Esophagus squamous epithelium (tissue), 5 donors: ENCODE results near the gene LYRM1. TPM values are rescaled to one million over a fixed set of nuclear protein-coding genes. Genes with fewer than 3 reads are reported as not detected.
A peak's percentile ranks its signal among the peaks of the same experiment; 100 is the strongest.

Experiments used
- DNase-seq: peaks from one replicate; lab custom pipeline; 2025; lab: John Stamatoyannopoulos, UW
- H3K27ac ChIP-seq, 4 donors: fragments of 200-600 bp; sonication (generic); one replicate each; pipeline ENCODE4 v1.5.1; 2016 to 2019; ENCODE audit warnings: mild to moderate bottlenecking in 1 of 4
- H3K27me3 ChIP-seq, 4 donors: fragments of 200-600 bp; sonication (generic); 1 replicate in 3 of 4; 2 replicates in 1 of 4; pipeline versions ENCODE4 v1.5.1 to v1.6.0; 2017 to 2021; ENCODE audit warnings: antibody characterized with exemption in 1 of 4
- H3K36me3 ChIP-seq, 3 donors: fragments of 200-600 bp; sonication (generic); one replicate each; pipeline ENCODE4 v1.5.1; 2016 to 2019
- H3K4me1 ChIP-seq, 3 donors: fragments of 200-600 bp; sonication (generic); one replicate each; pipeline ENCODE4 v1.5.1; 2017 to 2019
- H3K4me3 ChIP-seq, 4 donors: fragments of 200-600 bp; sonication (generic); 1 replicate in 3 of 4; 2 replicates in 1 of 4; pipeline ENCODE4 v1.5.1; 2016 to 2019; ENCODE audit warnings: mild to moderate bottlenecking in 2 of 4, moderate library complexity in 1 of 4
- H3K9me3 ChIP-seq, 3 donors: fragments of 200-600 bp; sonication (generic); one replicate each; pipeline ENCODE4 v1.5.1; 2016 to 2019
- POLR2A ChIP-seq, 4 donors: fragments of 450-650 bp; IDR thresholded peaks; one replicate each; pipeline ENCODE4 v1.6.1; 2017; ENCODE audit warnings: antibody characterized with exemption in 4 of 4, mild to moderate bottlenecking in 4 of 4, moderate library complexity in 3 of 4
- WGBS, 2 donors: methylation state at CpG; one replicate each; pipeline ENCODE4 v1.1.5; 2018; 5-methylcytosine and 5-hydroxymethylcytosine counted together
- intact Hi-C: fragments of 100-400 bp; cut with DNase I; formaldehyde crosslinking; loops from one replicate; pipeline ENCODE4 v1.15.0; 2022
- total RNA-seq, 4 donors: library from RNA; depleted of rRNA; stranded (reverse); fragments of >200 nt; gene quantifications; one replicate each; pipeline ENCODE4 v1.1.0, GENCODE V29; 2016
- TF ChIP-seq, protein P1 (sequence below), 6 experiments: fragments of 450-650 bp in 4 of 6; fragments of 200-600 bp in 2 of 6; sonication (generic) in 2 of 6; IDR thresholded peaks; one replicate each; pipeline ENCODE4 v1.5.1; 2016 to 2019; ENCODE audit warnings: antibody characterized with exemption in 6 of 6, mild to moderate bottlenecking in 4 of 6, moderate library complexity in 4 of 6
- donor health status: DM: yes; HTN: yes; CAD: no.

The LYRM1 gene
- total RNA-seq, 4 donors from 2014 or later, result 21.9 to 37.9 (median 34.3) TPM

- Histone ChIP-seq H3K27ac (peak overlapping the region; percentile 79 to 89 (median 86)), H3K36me3 (peaks cover 4 to 14% (median 6%) of the 10 kb centered on the region in 3 donors), H3K27me3 (no peaks in the 10 kb centered on the region), H3K4me1 (peaks cover 29 to 69% (median 59%) of the 10 kb centered on the region in 3 donors), H3K4me3 (no peak overlapping the region), H3K9me3 (no peaks in the 10 kb centered on the region)
- DNase-seq, result no peak
- 20 to 75% methylated on average over 6 of the region's 6 CpGs for WGBS, 2 donors
- no peak for TF ChIP-seq POLR2A (IDR thresholded peaks at IDR 0.05)
- TF ChIP-seq, protein P1, sequence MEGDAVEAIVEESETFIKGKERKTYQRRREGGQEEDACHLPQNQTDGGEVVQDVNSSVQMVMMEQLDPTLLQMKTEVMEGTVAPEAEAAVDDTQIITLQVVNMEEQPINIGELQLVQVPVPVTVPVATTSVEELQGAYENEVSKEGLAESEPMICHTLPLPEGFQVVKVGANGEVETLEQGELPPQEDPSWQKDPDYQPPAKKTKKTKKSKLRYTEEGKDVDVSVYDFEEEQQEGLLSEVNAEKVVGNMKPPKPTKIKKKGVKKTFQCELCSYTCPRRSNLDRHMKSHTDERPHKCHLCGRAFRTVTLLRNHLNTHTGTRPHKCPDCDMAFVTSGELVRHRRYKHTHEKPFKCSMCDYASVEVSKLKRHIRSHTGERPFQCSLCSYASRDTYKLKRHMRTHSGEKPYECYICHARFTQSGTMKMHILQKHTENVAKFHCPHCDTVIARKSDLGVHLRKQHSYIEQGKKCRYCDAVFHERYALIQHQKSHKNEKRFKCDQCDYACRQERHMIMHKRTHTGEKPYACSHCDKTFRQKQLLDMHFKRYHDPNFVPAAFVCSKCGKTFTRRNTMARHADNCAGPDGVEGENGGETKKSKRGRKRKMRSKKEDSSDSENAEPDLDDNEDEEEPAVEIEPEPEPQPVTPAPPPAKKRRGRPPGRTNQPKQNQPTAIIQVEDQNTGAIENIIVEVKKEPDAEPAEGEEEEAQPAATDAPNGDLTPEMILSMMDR (IDR thresholded peaks at IDR 0.05), result no peak
- intact Hi-C loops, result no loop called here
Observed at GRCh38 chr16:20866145-20866772, 34.3 kb upstream of the LYRM1 start.

DNA sequence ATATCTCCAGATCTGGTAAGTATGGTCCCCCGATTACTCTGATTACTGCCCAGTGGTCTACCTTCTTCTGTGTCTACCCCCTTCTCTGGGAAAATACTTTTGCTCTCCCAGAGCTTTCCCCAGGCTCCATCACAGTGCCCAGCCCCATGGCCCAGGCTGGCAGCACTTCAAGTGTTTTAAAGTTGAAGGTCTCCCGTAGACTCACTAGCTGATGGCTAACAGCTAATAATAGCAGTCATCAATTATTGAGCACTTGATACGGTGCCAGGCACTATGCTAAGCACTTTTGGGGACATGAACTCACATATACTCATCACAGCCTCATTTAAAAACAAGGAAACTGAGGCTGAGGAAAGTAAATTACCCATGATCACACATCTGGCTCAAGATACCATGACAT is 33.8 kb upstream of the LYRM1 start:
- Histone ChIP-seq H3K4me1 (peaks cover 29 to 75% (median 63%) of the 10 kb centered on the region in 3 donors), H3K9me3 (no peaks in the 10 kb centered on the region), H3K27ac (peak overlapping the region; percentile 79 to 89 (median 86)), H3K4me3 (no peak overlapping the region), H3K27me3 (no peaks in the 10 kb centered on the region), H3K36me3 (peaks cover 4 to 9% (median 4%) of the 10 kb centered on the region in 3 donors)
- WGBS, 2 donors, result 48 to 80% methylated on average over 3 of the region's 3 CpGs
- no peak for TF ChIP-seq POLR2A (IDR thresholded peaks at IDR 0.05)
- intact Hi-C loops, result no loop called here
- DNase-seq, result no peak

DNA sequence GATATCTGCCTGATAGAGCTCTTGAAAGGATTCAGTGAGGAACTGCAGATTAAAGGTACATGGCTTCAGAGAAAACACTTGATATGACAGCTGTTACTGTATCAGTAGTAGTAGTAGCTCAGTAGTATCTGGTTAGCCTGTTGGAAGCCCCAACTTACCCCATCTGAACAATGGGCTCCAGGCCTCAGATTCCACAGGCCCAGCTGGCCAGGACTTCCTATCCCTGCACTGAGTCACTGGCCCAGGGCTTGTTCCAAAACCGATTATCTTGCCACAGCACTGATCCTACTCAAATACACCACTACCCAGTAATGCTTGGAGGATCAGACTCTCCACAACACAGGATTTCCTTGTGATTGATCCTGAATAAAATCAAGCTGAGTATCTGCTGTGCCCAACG is 33.0 kb upstream of the LYRM1 start:
- H3K4me1 ChIP-seq, result peaks cover 29 to 82% (median 69%) of the 10 kb centered on the region in 3 donors
- 19 to 47% methylated on average over 2 of the region's 2 CpGs for WGBS, 2 donors
- no peaks in the 10 kb centered on the region for H3K9me3 ChIP-seq
- intact Hi-C loops, result no loop called here
- H3K27me3 ChIP-seq, result no peaks in the 10 kb centered on the region
- no peak for DNase-seq
- TF ChIP-seq, protein P1 (IDR thresholded peaks at IDR 0.05), result no peak
- no peak for TF ChIP-seq POLR2A (IDR thresholded peaks at IDR 0.05)
- H3K4me3 ChIP-seq, result no peak overlapping the region
- H3K27ac ChIP-seq, result peak overlapping the region; percentile 79 to 89 (median 86)
- peaks cover 0 to under 1% (median 0%) of the 10 kb centered on the region in 3 donors for H3K36me3 ChIP-seq

DNA sequence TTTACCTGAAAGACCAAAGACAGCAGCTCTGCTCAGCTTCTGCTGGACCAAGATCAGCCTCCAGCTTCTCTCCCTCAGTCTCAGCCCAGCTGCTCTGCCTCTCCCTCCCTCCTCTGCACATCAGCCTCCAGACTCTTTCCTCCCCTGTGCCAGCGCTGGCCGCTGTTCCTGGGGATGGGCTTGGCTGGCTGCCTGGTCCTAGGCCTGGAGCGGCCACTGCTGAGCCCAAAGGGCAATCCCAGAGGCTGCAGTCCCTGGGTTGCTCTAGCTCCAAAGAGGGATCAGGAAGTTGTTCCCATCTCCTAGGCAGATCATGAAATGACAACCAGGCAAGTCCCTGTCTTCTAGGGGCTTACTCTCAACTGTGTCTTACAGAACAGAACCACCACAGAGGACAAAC is 31.7 kb upstream of the LYRM1 start:
- H3K4me1 ChIP-seq, result peaks cover 29 to 95% (median 73%) of the 10 kb centered on the region in 3 donors
- intact Hi-C loops, result no loop called here

DNA sequence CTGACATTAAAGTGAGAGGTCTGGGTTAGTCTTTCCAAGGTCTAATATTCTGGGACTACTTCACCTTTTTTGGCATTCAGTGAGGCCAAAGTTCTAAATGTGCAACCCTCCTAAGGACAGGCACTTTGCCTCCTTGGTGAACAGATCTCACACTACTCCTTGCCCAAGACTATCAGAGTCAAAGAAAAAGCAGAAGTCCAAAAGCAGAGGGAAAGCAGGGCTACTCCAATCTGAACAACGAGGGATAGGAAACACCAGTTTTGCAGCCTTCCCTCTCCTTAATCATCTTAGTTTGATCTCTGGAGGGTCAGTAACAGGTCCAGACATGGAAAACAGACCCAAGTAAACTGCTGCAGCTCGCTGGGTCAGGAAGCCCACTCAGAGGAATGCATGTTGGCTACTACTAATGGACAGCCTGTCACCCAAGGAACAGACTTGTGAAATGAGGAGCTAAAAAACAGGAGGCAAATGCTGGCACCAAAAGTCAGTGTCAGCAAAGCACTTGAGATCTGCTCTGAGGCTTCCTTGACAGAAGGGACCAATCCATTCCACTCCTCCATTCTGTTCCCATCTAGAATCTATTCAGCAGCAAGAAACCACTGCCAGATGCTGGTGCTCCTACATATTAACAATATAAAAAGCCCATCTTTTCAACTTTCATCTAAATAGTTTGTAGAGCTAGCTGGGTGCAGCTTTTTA is 30.3 kb upstream of the LYRM1 start:
- intact Hi-C loops, result no loop called here
- H3K4me1 ChIP-seq, result peaks cover 39 to 100% (median 79%) of the 10 kb centered on the region in 3 donors

More for the DNA sequence above, 31.7 kb upstream of the LYRM1 start:
- no peaks in the 10 kb centered on the region for H3K27me3 ChIP-seq
- no peaks in the 10 kb centered on the region for H3K36me3 ChIP-seq
- 8 to 10% methylated on average over 2 to 3 of the region's 3 CpGs for WGBS, 2 donors
- no peak overlapping the region for H3K4me3 ChIP-seq
- no peak for TF ChIP-seq POLR2A (IDR thresholded peaks at IDR 0.05)
- TF ChIP-seq, protein P1 (IDR thresholded peaks at IDR 0.05), result no peak
- DNase-seq, result no peak
- H3K9me3 ChIP-seq, result no peaks in the 10 kb centered on the region
- H3K27ac ChIP-seq, result peak overlapping the region in 3 of 4 donors; percentile 68 to 88 (median 72)

More for the DNA sequence above, 30.3 kb upstream of the LYRM1 start:
- no peaks in the 10 kb centered on the region for H3K36me3 ChIP-seq
- no peaks in the 10 kb centered on the region for H3K9me3 ChIP-seq
- peak overlapping the region in 3 of 4 donors; percentile 49 to 72 (median 68) for H3K27ac ChIP-seq
- no peaks in the 10 kb centered on the region for H3K27me3 ChIP-seq
- H3K4me3 ChIP-seq, result no peak overlapping the region
- no peak for DNase-seq
- WGBS, 2 donors, result 28 to 43% methylated on average over 2 of the region's 2 CpGs
- TF ChIP-seq POLR2A (IDR thresholded peaks at IDR 0.05), result no peak
- TF ChIP-seq, protein P1 (IDR thresholded peaks at IDR 0.05), result no peak
